ENCODE data around the gene PGBD5. TPM values are rescaled to one million over a fixed set of nuclear protein-coding genes. Genes with fewer than 3 reads are reported as not detected.

PGBD5 gene
- total and polyA plus RNA-seq, 2 experiments from 2014 or later: 0.40 to 1.2 TPM

DNA sequence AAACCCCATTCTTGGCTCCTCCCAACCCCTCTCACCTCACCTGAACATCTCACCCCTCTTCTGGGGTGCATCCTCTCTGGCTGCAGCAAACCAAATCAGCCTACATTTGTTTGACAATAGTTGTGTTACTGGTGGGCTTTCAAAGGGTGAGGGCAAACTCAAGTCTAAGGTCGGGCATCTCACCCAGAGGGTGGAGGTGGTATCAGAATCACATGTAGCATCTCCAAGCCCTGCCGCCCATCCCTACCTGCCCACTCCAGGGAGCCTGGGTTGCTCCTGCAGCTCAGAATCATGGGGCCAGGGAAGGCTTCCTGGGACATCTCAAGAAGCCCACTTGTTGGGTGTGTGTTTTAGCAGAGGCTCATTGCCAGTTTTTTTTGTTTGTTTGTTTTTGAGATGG is 35.8 kb downstream of the PGBD5 start:
- Histone ChIP-seq H3K27ac (no peak overlapping the region), H3K9me3 (ENCODE audit: low read depth) (no peaks in the 10 kb centered on the region), H3K27me3 (no peaks in the 10 kb centered on the region), H3K4me1 (ENCODE audit: low read depth) (no peaks in the 10 kb centered on the region), H3K4me3 (no peak overlapping the region), H3K36me3 (no peaks in the 10 kb centered on the region)
- TF ChIP-seq, protein P1, sequence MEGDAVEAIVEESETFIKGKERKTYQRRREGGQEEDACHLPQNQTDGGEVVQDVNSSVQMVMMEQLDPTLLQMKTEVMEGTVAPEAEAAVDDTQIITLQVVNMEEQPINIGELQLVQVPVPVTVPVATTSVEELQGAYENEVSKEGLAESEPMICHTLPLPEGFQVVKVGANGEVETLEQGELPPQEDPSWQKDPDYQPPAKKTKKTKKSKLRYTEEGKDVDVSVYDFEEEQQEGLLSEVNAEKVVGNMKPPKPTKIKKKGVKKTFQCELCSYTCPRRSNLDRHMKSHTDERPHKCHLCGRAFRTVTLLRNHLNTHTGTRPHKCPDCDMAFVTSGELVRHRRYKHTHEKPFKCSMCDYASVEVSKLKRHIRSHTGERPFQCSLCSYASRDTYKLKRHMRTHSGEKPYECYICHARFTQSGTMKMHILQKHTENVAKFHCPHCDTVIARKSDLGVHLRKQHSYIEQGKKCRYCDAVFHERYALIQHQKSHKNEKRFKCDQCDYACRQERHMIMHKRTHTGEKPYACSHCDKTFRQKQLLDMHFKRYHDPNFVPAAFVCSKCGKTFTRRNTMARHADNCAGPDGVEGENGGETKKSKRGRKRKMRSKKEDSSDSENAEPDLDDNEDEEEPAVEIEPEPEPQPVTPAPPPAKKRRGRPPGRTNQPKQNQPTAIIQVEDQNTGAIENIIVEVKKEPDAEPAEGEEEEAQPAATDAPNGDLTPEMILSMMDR (IDR thresholded peaks at IDR 0.05; ENCODE audit: low read depth, low read length): no peak
- DNase-seq (ENCODE audit: low read depth in 1 of 2, low spot score in 1 of 2): no peak

DNA sequence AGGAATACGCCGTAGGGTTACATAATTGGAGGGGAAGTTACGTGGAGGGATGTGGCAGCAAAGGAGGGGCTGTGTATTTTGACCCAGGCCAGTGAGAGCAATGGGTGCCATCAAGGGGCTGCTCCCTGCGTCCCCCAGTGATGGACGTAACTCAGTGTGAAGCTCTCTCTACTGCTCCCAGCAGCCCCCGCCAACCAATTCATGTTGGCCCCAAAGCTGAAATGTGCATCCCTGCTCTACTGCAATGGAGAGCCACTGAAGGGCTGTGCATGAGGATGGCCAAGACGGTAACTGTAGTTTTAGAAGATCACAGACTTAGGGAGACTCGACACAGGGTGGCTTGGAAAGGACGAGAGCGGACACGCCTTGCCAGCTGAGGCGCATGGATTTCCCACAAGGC is 38.3 kb downstream of the PGBD5 start:
- Histone ChIP-seq H3K36me3 (no peaks in the 10 kb centered on the region), H3K27ac (no peak overlapping the region), H3K4me1 (ENCODE audit: low read depth) (no peaks in the 10 kb centered on the region), H3K27me3 (no peaks in the 10 kb centered on the region), H3K9me3 (ENCODE audit: low read depth) (no peaks in the 10 kb centered on the region), H3K4me3 (no peak overlapping the region)
- TF ChIP-seq, protein P1 (IDR thresholded peaks at IDR 0.05; ENCODE audit: low read depth, low read length): no peak
- no peak for DNase-seq (ENCODE audit: low read depth in 1 of 2, low spot score in 1 of 2)

DNA sequence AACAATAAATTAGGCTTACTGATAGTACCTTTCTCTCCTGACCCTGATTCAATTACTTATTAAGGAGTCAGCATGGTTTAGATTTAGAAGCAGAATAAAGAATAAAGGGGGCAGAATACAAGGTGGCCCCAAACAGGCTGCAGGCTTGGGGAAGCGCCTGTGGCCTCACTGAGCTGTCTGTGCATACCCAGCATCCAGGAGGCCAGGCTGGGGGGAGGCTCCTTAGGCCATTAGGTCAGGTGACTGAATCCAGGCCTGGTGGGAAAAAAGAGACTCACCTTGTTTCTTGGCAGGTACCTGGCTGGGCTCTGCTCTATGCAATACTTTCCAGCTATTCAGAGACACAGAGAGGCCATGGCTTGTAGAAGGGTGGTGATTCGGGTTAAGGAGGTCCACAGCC is 38.8 kb downstream of the PGBD5 start:
- no peaks in the 10 kb centered on the region for H3K27me3 ChIP-seq
- H3K4me1 ChIP-seq (ENCODE audit: low read depth): no peaks in the 10 kb centered on the region
- no peak for DNase-seq (ENCODE audit: low read depth in 1 of 2, low spot score in 1 of 2)
- TF ChIP-seq, protein P1 (IDR thresholded peaks at IDR 0.05; ENCODE audit: low read depth, low read length): no peak
- no peaks in the 10 kb centered on the region for H3K9me3 ChIP-seq (ENCODE audit: low read depth)
- H3K27ac ChIP-seq: no peak overlapping the region
- no peaks in the 10 kb centered on the region for H3K36me3 ChIP-seq
- no peak overlapping the region for H3K4me3 ChIP-seq

DNA sequence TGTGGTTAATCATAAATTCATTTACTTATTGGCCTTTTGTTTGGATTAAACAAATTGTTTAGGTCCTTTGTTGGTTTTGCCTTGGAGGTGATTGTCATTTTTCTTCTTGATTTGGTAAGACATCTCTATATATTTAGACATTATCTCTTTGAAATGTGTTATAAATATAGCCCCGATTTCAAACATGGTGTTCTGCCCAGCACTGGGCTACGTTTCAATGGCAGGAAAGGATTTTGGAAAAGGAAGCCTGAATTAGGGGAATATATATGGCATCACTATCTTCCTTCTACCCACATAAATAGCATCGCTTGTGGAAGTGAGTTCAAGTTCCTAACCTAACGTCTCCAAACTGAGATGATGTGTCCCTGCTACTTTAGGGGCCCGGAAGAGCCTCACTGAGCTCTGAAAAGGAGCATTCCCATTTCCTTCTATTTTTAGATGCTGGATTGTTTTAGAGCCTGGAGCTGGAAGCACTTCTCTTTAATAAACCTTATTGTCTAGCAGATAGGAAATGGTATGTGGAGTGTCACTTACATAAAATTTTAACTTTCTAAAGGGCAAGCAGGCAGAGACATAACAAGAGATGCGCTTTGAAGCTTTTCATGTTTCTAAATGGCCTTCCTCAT is 39.4 kb downstream of the PGBD5 start:
- Histone ChIP-seq H3K27me3 (no peaks in the 10 kb centered on the region), H3K4me1 (ENCODE audit: low read depth) (no peaks in the 10 kb centered on the region), H3K4me3 (no peak overlapping the region), H3K36me3 (no peaks in the 10 kb centered on the region), H3K9me3 (ENCODE audit: low read depth) (no peaks in the 10 kb centered on the region), H3K27ac (no peak overlapping the region)
- TF ChIP-seq, protein P1 (IDR thresholded peaks at IDR 0.05; ENCODE audit: low read depth, low read length): no peak
- DNase-seq (ENCODE audit: low read depth in 1 of 2, low spot score in 1 of 2): no peak

DNA sequence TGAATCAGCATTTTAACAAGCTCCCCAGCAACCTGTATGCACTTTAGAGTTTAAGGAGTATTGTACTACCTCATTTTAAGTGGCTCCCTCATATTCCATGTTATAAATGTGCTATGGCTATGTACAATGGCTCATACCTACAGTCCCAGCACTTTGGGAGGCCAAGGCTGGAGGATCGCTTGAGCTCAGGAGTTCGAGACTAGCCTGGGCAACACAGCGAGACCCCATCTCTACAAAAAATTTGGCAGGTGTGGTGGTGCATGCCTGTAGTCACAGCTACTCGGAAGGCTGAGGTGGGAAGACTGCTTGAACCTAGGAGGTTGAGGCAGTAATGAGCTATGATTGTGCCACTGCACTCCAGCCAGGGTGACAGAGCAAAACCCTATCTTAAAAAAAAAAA is 40.2 kb downstream of the PGBD5 start:
- no peaks in the 10 kb centered on the region for H3K27me3 ChIP-seq
- TF ChIP-seq, protein P1 (IDR thresholded peaks at IDR 0.05; ENCODE audit: low read depth, low read length): no peak
- no peaks in the 10 kb centered on the region for H3K36me3 ChIP-seq
- H3K27ac ChIP-seq: no peak overlapping the region
- no peak overlapping the region for H3K4me3 ChIP-seq
- no peak for DNase-seq (ENCODE audit: low read depth in 1 of 2, low spot score in 1 of 2)
- H3K4me1 ChIP-seq (ENCODE audit: low read depth): no peaks in the 10 kb centered on the region
- H3K9me3 ChIP-seq (ENCODE audit: low read depth): no peaks in the 10 kb centered on the region

DNA sequence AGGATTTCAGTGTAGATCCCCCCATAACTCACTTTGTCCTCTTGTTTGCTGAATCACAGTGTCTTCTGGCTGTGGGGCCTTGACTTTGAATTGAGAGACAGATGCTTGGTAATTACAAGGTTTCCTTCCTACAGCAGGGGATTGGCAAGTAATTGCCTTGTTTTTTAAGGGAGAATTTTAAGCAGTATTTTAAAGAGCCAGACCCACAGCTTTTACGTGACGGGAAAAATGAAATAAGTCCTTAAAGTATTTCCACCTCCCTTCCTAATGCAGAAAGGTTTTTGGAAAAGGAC is 41.0 kb downstream of the PGBD5 start:
- Histone ChIP-seq H3K4me3 (no peak overlapping the region), H3K27ac (no peak overlapping the region), H3K36me3 (no peaks in the 10 kb centered on the region), H3K4me1 (ENCODE audit: low read depth) (no peaks in the 10 kb centered on the region), H3K27me3 (no peaks in the 10 kb centered on the region), H3K9me3 (ENCODE audit: low read depth) (no peaks in the 10 kb centered on the region)
- TF ChIP-seq, protein P1 (IDR thresholded peaks at IDR 0.05; ENCODE audit: low read depth, low read length): no peak
- DNase-seq (ENCODE audit: low read depth in 1 of 2, low spot score in 1 of 2): no peak
